ENCODE data around the gene ZNF497. TPM values are rescaled to one million over a fixed set of nuclear protein-coding genes. Genes with fewer than 3 reads are reported as not detected.

ZNF497 gene
- total and polyA plus RNA-seq, 4 donors: 0.97 to 3.8 (median 2.4) TPM

- peaks cover 0 to 7% (median 2%) of the 10 kb centered on the region in 5 donors for H3K4me1 ChIP-seq (ENCODE audit: control insufficient read depth in 5 of 5, insufficient read depth in 5 of 5, low read length in 5 of 5)
- H3K4me3 ChIP-seq: peak overlapping the region; percentile 66
- peaks cover 0 to 4% (median 0%) of the 10 kb centered on the region in 4 donors for H3K9me3 ChIP-seq (ENCODE audit: control insufficient read depth in 4 of 4, insufficient read depth in 3 of 4, low read length in 3 of 4)
- WGBS, 2 donors: 2% methylated on average over 67 to 82 of the region's 82 CpGs
- H3K36me3 ChIP-seq (ENCODE audit: control insufficient read depth in 4 of 4, insufficient read depth in 4 of 4, low read length in 4 of 4): peaks cover 0 to 6% (median 0%) of the 10 kb centered on the region in 4 donors
- DNase-seq (peak; percentile 29 to 41 (median 35)), ATAC-seq (ENCODE audit: insufficient read depth, low FRiP score) (peak; percentile 94)
- peaks cover 0 to 47% (median 44%) of the 10 kb centered on the region in 3 donors for H3K27me3 ChIP-seq (ENCODE audit: control insufficient read depth in 3 of 3, insufficient read depth in 3 of 3, low read length in 2 of 3)
- H3K27ac ChIP-seq (ENCODE audit: low read depth in 1 of 2, low read length in 1 of 2): peak overlapping the region in 1 of 2 donors; percentile 80
- no peak overlapping the region for H3K9ac ChIP-seq (ENCODE audit: insufficient read depth in 1 of 2, low read length in 2 of 2)
- TF ChIP-seq CTCF (IDR thresholded peaks at IDR 0.05; ENCODE audit: control extremely low read depth, extremely low read depth): no peak
Observed at GRCh38 chr19:58346961-58347929, 15.3 kb downstream of the ZNF497 start.

GRCh38 chr19:58345558-58345957 is 17.0 kb downstream of the ZNF497 start:
- 81 to 87% methylated on average over 5 of the region's 5 CpGs for WGBS, 2 donors
- H3K27ac ChIP-seq (ENCODE audit: low read depth in 1 of 2, low read length in 1 of 2): no peak overlapping the region
- peaks cover 0 to 38% (median 35%) of the 10 kb centered on the region in 3 donors for H3K27me3 ChIP-seq (ENCODE audit: control insufficient read depth in 3 of 3, insufficient read depth in 3 of 3, low read length in 2 of 3)
- H3K4me3 ChIP-seq: no peak overlapping the region
- H3K9ac ChIP-seq (ENCODE audit: insufficient read depth in 1 of 2, low read length in 2 of 2): no peak overlapping the region
- ATAC-seq (ENCODE audit: insufficient read depth, low FRiP score) (no peak), DNase-seq (no peak)
- H3K36me3 ChIP-seq (ENCODE audit: control insufficient read depth in 4 of 4, insufficient read depth in 4 of 4, low read length in 4 of 4): peaks cover 0 to 6% (median 2%) of the 10 kb centered on the region in 4 donors
- peaks cover 0 to 5% (median 2%) of the 10 kb centered on the region in 5 donors for H3K4me1 ChIP-seq (ENCODE audit: control insufficient read depth in 5 of 5, insufficient read depth in 5 of 5, low read length in 5 of 5)
- TF ChIP-seq CTCF (IDR thresholded peaks at IDR 0.05; ENCODE audit: control extremely low read depth, extremely low read depth): no peak
- H3K9me3 ChIP-seq (ENCODE audit: control insufficient read depth in 4 of 4, insufficient read depth in 3 of 4, low read length in 3 of 4): peaks cover 0 to 4% (median 0%) of the 10 kb centered on the region in 4 donors

GRCh38 chr19:58338825-58339558 is 23.6 kb downstream of the ZNF497 start:
- no peaks in the 10 kb centered on the region for H3K27me3 ChIP-seq (ENCODE audit: control insufficient read depth in 3 of 3, insufficient read depth in 3 of 3, low read length in 2 of 3)
- no peak for TF ChIP-seq CTCF (IDR thresholded peaks at IDR 0.05; ENCODE audit: control extremely low read depth, extremely low read depth)
- 83 to 85% methylated on average over 30 of the region's 30 CpGs for WGBS, 2 donors
- H3K9me3 ChIP-seq (ENCODE audit: control insufficient read depth in 4 of 4, insufficient read depth in 3 of 4, low read length in 3 of 4): peaks cover 0 to 10% (median 0%) of the 10 kb centered on the region in 4 donors
- H3K36me3 ChIP-seq (ENCODE audit: control insufficient read depth in 4 of 4, insufficient read depth in 4 of 4, low read length in 4 of 4): peaks cover 0 to 38% (median 23%) of the 10 kb centered on the region in 4 donors
- DNase-seq: no peak
- no peak overlapping the region for H3K9ac ChIP-seq (ENCODE audit: insufficient read depth in 1 of 2, low read length in 2 of 2)
- no peak for ATAC-seq (ENCODE audit: insufficient read depth, low FRiP score)
- no peak overlapping the region for H3K4me3 ChIP-seq
- no peak overlapping the region for H3K27ac ChIP-seq (ENCODE audit: low read depth in 1 of 2, low read length in 1 of 2)
- peaks cover 0 to 1% (median 0%) of the 10 kb centered on the region in 5 donors for H3K4me1 ChIP-seq (ENCODE audit: control insufficient read depth in 5 of 5, insufficient read depth in 5 of 5, low read length in 5 of 5)
